GM19397 (cell line): ENCODE measurements around the gene PEDS1.
"Not testable (repeated sequence)": the region's sequence is repeated elsewhere in the genome, so short reads cannot be mapped to it uniquely, and the experiment has no call there.

Experiments
- ATAC-seq: cut with Tn5 transposase; IDR thresholded peaks from one replicate; pipeline ENCODE4 v1.9.1; 2021; ENCODE audit warnings: mild to moderate bottlenecking, moderate library complexity; ENCODE audit not compliant: unreplicated experiment

PEDS1 gene

DNA sequence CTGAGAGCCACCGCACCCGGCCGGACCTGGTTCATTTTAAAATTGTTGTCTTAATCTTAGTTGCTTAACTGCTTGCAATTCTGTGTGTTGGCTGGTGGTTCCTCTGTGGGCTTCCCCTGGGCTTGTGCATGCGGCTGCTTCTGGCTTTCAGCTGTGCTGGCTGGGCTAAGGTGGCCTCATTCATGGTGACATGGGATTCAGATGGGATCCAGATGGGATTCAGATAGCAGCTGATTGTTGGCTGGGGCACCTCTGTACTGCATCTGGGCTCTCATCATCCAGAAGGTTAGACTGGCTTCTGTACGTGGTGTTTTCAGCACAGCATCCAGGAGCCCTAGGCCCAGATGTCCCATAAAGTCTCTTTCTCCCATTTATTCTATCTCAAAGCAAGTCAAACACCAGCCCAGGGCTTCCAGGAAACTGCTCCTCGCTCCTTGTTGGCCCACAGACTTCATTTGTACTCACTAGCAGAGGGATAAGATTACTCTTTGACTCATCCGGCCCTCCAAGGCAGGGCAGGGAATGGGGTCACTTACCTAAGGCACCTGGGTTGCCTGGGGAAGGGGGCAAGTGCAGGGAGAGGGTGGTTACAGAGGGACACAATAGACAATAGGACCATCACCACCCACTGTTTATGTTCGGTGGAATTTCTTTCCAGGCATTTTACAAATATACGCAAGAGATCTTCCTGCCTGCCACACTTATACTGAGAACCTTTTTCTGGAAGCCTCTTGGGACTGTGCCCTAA, 10.2 kb upstream of the PEDS1 start:
- no peak for ATAC-seq

DNA sequence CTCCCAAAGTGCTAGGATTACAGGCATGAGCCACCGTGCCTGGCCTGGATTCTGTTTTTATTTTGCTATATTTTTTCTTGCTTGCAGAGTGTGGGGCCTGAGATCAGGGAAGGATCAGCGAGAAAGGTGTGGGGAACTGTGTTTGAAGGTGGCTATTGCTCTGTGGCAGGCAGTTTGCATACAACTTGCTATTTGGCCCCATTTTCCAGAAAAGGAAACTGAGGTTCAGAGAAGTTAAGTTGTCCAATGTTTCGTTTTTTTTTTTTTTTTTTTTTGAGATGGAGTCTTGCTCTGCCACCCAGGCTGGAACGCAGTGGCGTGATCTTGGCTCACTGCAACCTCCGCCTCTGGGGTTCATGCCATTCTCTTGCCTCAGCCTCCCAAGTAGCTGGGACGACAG, 8.0 kb upstream of the PEDS1 start:
- ATAC-seq = not testable (repeated sequence)

DNA sequence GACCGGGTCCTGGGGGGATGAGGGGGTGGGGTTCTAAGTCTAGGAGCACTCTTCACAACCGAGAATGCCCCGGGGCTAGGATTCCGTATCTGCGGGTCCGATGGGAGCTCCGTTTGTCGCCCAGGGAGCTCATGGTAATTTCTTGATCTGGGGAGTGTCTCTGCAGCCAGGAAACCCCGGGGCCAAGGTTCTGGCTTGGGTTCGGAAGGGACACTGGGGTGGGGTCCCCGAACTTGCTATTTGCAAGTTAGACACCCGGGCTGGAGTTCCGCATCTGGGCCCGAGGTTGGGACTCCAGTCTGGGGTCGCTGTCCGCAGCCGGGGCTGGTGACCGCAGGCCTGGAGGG, 397 bp downstream of the PEDS1 start:
- ATAC-seq = no peak

DNA sequence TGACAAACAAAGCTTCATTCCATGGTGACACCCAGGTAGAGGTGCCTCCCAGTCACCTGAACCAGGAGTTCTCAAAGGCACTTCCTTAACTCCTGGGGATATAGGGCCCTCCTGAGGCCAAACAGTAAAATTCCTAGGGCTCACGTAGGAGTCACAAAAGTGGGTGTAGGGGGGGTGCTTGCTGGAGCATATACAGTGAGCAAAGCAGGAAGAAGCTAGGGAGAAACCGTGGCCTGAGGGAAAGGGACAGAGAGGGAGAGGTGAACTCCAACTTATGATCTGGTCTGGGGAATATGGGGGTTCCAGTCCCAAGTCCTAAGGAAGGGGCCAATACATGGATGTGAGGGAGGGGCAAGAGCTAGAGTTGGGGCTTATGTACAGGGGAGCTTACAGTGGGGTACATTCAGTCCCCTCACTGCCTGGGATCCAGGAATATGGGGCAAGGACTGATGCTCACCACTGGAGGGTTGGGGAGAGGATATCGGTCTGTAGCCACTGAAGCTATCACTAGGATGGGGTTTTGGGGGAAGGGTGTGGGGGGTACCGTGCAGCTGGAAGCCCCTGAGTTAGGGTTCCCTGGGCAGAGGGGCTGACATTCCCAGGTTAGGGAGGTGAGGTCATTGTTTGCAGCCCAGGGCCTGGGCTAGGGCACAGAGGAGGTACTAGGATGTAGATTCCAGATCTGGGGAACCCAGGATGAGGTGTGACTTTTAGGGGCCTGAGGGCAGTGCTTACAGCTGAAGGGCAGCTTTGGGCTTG, 950 bp downstream of the PEDS1 start:
- no peak for ATAC-seq

DNA sequence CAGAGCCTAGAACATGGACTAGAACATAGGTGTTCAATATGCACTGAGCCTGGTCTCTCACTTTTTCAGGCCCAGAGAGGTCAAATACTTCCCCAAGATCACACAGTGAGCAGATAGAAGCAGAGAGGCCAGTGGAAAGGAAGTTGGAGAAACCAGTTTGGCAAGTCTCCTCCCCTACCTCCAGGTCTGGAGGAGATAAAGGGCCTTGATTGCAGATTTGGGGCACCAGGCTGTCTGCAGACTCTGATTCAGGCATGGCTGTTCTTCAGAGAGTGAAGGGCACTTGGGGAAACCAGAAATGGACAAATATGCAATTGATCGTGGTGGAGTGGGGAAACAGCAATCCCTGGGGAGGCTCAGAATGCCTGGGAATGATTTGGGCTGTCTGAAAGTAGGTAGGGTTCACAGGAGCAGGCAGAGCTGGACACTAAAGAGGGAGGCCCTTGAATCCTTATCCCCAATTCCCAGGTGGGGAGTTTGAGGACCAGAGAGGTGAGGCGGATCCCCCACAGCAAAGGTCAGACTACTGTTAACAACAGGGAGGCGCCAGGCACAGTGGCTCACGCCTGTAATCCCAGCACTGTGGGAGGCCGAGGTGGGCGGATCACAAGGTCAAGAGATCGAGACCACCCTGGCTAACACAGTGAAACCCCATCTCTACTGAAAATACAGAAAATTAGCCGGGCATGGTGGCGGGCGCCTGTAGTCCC, 2.3 kb downstream of the PEDS1 start:
- ATAC-seq = no peak

DNA sequence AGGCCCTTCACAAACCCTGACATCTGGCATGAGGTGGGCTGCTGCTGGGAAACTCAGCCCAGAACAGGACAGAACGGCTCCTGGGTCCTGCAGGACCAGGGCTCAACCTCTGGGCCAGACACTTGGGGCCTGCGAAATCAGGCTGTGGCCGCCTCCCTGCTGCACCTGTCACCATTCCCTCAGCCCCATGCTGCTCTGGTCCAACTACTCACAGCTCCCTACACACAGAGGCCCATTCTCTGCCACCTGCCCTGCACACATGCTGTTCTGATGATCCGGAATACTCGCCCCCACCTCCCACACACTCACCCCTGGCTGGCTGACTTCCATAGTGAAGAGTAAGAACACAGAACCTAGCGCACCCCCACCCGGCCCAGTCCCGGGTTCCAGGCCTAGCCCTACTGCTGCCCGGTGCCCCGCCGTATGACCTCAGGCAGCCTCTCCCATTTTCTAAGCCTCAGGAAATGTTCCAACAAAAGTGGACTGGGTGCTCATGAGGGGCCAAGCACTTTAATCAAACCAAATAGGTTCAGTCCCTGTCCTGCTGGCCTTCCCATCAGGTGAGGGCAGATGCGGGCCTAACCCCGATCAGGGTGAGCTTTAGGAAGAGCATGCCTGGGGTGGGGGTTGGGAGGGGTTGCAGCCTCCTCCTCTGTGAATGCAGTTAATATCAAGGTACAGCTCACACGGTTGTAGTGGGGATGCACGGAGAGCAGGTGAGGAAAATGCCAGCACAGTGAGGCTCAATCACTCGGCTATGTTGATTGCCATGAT, 3.9 kb downstream of the PEDS1 start:
- ATAC-seq = no peak

DNA sequence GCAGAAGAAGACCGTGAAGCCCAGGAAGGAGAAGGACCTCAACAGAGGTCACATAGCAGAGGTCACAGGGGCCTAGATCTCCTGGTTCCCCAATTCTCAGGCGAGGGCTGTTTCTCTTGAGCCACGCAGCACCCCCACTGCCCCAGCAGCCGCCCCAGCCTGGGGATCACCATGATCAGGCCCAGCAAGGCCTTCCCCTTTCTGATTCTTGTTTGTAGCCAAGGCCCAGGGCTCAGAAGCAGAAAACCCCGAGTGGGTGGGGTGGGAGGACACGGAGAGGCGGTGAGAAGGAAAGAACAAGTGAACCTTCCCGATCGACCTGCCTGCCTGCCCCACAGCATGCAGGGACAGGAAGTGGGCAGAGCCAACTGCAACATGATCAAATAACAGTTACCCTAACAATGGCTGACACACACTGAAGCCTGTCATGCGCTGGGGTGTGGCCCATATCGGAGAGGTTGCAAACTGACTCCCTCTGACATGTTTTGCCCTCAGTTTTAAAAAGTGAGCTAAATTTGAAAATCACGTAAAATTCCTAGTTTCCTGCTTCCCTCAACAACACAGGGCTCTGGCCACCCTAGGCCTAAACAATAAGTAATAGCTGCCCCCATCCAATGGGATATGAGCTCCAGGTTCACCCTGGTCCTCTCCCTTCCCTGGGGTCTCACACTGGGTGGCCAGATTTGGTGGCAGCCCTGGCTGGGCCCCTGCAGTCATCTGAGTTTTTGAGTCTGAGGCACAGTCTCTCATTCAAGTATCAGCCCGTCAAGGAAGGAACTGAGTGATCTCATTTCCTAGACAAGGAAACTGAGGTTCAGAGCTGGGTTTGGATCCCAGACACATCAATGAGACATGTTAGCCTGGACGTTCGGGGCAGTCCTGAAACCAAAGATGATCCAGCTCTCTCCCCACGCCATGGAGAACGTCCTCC, 6.5 kb downstream of the PEDS1 start:
- peak; percentile 71 for ATAC-seq

DNA sequence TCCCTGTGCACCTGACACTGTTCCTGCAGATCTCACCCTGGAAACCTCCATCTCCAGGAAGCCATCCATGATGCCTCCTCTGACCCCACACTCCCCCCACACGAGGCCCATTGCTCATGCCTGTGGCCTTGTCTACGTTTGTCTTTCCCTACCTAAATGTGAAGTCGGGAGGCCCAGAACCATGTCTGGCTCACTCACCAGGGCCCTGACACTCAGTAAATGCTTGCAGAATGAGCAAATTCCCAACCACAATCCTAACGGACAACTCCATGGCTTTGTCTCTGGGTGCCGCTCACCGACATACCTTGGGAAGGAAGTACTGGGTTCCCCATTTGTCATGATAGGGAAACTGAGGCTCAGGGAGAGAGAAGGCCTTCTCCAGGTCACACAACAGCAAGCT, 7.3 kb downstream of the PEDS1 start:
- ATAC-seq = no peak

DNA sequence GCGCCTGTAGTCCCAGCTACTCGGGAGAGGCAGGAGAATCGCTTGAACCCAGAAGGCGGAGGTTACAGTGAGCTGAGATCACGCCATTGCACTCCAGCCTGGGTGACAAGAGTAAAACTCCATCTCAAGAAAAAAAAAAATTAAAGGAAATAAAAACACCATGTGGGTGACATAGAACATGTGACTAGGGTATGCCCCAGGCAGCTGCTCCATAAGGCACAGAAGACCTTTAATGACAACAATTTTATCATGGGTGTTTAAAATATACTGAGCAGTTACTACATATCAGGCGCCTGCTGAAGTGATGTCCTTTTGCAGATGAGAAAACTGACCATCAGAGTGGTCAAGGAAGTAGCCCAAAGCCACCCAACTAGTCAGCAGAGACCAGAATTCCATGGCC, 8.0 kb downstream of the PEDS1 start:
- ATAC-seq = no peak

DNA sequence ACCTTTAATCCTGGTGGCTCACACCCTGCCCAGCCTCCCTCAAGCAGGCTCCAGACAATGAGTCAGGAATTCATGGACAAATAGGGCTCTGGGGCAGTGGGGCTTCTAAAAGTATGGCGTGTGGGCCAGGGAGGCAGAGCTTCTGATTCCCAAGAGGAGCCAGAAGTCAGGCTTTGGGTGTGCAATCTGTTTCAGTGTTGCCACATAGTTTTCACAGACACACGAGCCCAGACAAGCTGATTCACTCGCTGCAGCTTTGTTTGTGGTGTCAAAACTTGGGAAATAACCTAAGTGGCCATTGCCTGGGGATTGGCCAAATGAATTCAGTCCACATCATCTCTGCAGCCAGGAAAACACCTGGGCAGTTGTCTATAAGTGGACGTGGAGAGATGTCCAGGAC, 9.2 kb downstream of the PEDS1 start:
- no peak for ATAC-seq

DNA sequence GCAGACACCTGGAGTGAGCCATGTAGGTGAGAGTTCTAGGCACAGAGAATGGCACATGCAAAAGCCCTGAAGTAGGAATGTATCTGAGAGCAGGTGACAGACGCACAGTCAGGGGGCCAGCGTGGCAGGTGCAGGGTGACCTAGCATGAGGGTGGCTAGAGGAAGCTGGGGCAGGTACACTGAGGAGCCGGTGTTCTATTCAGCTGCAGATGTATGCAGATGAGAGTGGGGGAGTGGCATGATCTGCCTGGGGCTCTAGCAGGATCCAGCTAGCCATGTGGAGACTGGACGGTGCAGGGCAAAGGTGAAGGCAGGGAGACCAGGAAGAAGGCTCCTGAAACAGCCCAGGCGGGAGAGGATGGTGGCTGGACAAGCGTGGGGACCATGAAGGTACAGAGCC, 10.7 kb downstream of the PEDS1 start:
- ATAC-seq = no peak

DNA sequence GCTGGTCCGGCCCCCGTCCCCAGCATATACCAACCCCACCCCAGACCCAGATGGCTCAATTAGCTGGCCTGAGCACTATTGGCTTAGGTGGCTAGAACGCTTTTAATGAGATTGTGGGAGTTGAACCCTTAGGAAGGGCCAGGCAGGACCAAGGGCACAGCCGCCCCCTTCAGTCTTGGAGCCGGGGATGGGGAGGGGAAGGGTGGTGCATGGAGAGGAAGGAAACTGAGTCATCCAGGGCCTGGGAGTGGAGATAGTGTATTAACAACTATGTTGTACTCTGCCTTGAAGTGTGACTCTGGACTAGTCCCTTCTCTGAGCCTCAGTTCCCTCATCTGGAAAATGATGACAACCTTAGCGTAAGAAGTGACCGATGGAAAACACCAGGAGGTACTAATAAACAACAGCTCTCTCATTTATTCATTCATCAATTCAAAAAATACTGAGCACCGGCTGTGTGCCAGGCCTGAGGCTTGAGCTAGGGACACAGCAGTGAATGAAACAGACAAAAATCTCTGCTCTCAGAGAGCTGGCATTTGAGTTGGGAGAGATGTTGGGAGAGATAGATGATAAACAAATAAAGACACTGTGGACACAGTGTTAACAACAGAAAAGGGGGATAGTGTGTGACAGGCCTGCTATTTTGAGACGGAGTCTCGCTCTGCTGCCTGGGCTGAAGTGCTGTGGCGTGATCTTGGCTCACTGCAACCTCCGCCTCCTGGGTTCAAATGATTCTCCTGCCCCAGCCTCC, 11.5 kb downstream of the PEDS1 start:
- ATAC-seq = no peak

DNA sequence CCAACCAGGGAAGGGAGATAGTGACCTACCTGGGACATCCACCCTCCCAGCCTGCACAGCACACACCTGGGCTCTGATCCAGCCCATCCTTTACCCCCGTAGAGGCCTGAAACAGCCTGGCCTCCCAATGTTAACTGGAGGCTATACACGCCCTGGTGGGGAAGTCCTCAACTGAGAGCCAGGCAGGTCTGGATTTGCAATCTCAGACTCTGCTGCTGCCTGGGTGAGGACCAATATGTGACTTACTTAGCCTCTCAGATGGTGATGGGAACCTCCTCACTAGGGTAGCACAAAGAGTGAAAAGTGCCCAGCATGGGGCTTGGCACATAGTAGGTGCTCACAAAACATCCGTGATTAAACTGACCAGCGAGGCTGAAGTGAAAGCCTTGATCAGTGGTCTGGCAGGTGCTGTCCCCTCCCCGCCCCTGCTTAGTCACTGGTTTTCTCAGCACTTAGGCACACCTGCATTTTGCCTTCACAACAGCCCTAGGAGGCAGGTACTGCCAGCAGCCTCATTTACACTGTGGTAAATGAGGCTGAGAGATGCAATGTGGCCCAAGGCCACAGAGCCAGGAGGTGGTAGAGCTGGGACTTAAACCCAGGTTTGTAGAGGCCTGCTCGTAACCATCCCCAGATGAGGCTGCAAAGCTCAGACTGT, 12.4 kb downstream of the PEDS1 start:
- no peak for ATAC-seq

DNA sequence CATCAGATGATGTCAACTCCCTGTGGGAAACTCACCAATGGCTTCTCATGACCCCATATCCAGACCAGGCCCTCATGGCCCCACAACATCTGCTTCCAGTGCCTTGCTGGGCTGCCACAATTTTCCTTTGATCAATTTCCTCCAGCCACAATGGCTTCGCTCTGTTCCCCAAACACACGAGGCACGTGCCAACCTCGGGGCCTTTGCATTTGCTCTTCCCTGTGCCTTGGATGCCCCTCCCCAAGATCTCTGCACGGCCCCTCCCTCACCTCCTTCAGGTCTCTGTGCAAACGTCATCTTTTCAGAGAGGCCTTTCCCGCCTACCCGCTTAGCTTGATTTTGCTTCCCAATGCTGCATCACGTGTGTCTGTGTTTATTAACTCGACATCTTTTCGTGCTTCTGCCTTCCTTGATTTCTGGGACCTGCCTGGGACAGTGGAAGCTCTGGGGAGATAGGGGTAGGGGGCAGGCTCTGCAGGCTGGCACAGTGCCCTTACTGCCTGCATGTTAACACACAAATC, 13.1 kb downstream of the PEDS1 start:
- no peak for ATAC-seq

DNA sequence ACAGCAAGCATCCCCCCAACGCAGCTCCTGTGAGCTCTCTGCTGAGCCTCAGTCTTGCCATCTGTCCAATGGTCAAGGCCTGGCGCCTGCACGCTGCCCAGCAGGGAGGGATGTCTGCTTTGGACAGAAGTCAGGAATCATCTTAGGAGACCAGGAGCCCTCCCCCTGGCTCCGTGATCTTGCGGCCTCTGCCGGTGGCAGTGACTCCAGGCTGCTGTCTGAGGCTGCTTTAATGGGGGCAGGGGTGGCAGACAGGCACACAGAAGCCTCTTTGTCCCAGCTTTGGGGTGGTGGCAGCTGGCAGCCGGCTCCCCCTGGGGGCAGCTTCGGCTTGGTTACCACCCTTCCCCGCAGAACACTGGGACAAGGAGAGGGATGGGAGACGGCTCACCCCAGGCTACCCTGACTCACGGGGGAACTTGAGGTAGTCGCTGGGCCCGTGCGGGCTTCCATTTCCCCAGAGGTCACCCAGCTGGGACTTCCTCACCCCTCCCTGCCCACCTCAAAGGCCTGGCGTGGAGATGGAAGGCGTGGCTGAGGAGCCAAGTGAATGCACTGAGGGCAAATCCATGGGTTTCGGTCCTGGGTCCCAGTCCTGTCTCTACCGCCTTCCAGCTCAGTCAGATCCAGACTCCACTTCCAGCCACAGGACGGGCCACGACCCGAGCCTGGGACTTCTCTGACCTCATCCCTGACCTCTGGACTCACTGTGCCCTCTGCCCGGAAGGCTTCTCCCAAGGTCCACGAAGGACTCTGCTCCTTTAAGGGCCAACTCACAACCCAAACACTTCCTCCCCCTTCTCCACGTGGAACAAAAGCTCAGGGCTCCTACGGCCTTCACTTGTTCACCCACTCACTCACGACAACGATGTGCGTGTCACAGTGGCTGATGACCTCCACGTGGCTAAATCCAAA, 14.8 kb downstream of the PEDS1 start:
- no peak for ATAC-seq

DNA sequence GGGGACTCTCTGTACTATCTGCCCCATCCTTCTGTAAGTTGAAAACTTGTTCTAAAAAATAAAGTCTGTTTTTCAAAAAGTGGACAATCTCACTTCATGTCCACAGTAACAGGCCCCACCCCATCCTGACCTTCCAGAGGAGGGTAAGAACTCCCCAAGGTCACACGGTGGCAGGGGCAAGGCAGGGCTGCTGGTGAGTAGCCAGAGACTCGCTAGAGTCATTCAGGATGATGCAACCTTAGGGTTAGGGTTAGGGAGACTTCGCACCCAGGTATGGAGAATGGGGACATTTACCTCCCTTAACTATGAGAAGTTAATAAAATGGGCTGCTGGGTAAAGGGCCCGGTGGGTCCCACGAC, 15.4 kb downstream of the PEDS1 start:
- no peak for ATAC-seq

DNA sequence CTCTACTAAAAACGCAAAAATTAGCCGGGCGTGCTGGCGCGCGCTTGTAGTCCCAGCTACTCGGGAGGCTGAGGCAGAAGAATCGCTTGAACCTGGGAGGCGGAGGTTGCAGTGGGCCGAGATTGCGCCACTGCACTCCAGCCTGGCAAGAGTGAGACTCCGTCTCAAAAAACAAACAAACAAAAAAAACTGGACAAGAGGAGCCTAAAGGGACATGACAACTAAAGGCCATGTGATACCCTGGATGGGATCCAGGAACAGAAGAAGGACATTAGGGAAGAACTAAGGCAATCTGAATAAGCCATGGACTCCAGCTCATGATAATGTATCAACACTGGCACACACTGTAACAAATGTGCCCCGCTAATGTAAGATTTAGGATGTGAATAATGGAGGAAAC, 15.8 kb downstream of the PEDS1 start:
- ATAC-seq = not testable (repeated sequence)
